ENCODE measurements around the gene YBX1. TPM values are rescaled to one million over a fixed set of nuclear protein-coding genes. Genes with fewer than 3 reads are reported as not detected.

The YBX1 gene
- total and polyA plus RNA-seq, 4 donors = 107 to 530 (median 204) TPM

DNA sequence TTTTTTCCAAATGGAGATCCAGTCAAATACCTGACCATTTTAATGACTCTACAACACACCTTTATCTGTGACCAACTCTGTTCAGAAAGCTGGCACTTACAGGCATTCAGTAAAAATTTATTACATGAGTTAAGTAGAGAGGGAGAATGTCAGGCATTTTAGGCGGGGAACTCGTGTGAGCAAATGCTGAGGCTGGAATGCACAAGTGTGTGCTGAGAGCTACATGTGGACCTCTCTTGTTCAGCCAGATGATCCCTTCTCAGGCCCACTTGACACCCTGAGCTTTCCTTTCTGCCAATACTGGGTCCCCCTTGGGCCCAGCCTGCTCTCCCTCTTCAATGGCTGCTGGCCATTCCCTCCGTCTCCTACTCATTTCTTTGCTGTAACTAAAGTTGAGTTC is 12.3 kb upstream of the YBX1 start:
- Histone ChIP-seq H3K27me3 (ENCODE audit: control insufficient read depth in 4 of 4, insufficient read depth in 4 of 4, low read length in 3 of 4) (no peaks in the 10 kb centered on the region), H3K36me3 (ENCODE audit: control insufficient read depth in 4 of 4, insufficient read depth in 3 of 4, low read depth in 1 of 4, low read length in 3 of 4) (peaks cover 2 to 36% (median 27%) of the 10 kb centered on the region in 4 donors), H3K9me3 (ENCODE audit: control insufficient read depth in 4 of 4, low read length in 3 of 4) (no peaks in the 10 kb centered on the region), H3K4me1 (ENCODE audit: control insufficient read depth in 4 of 4, insufficient read depth in 4 of 4, low read length in 3 of 4) (peaks cover 0 to 6% (median 3%) of the 10 kb centered on the region in 4 donors), H3K27ac (ENCODE audit: low read depth in 1 of 2, low read length in 2 of 2) (no peak overlapping the region), H3K9ac (ENCODE audit: low read depth in 1 of 2, low read length in 2 of 2) (no peak overlapping the region), H3K4me3 (ENCODE audit: low read depth in 1 of 3, low read length in 3 of 3) (no peak overlapping the region)
- 94% methylated on average over 3 of the region's 3 CpGs for WGBS
- no peak for DNase-seq (ENCODE audit: low spot score)
- TF ChIP-seq EGR1 (IDR thresholded peaks at IDR 0.05; ENCODE audit: low read depth in 2 of 2) (no peak), NR2F2 (IDR thresholded peaks at IDR 0.05) (no peak), HNF4A (conservative IDR thresholded peaks at IDR 0.05) (no peak), RXRA (IDR thresholded peaks at IDR 0.05) (no peak), TAF1 (conservative IDR thresholded peaks at IDR 0.05) (no peak), HNF4G (IDR thresholded peaks at IDR 0.05) (no peak), RAD21 (IDR thresholded peaks at IDR 0.05) (no peak), SP1 (IDR thresholded peaks at IDR 0.05) (no peak), FOXA1 (IDR thresholded peaks at IDR 0.05) (no peak), YY1 (IDR thresholded peaks at IDR 0.05) (no peak), JUND (IDR thresholded peaks at IDR 0.05) (no peak), FOXA2 (IDR thresholded peaks at IDR 0.05) (no peak)
- TF ChIP-seq, protein P1, sequence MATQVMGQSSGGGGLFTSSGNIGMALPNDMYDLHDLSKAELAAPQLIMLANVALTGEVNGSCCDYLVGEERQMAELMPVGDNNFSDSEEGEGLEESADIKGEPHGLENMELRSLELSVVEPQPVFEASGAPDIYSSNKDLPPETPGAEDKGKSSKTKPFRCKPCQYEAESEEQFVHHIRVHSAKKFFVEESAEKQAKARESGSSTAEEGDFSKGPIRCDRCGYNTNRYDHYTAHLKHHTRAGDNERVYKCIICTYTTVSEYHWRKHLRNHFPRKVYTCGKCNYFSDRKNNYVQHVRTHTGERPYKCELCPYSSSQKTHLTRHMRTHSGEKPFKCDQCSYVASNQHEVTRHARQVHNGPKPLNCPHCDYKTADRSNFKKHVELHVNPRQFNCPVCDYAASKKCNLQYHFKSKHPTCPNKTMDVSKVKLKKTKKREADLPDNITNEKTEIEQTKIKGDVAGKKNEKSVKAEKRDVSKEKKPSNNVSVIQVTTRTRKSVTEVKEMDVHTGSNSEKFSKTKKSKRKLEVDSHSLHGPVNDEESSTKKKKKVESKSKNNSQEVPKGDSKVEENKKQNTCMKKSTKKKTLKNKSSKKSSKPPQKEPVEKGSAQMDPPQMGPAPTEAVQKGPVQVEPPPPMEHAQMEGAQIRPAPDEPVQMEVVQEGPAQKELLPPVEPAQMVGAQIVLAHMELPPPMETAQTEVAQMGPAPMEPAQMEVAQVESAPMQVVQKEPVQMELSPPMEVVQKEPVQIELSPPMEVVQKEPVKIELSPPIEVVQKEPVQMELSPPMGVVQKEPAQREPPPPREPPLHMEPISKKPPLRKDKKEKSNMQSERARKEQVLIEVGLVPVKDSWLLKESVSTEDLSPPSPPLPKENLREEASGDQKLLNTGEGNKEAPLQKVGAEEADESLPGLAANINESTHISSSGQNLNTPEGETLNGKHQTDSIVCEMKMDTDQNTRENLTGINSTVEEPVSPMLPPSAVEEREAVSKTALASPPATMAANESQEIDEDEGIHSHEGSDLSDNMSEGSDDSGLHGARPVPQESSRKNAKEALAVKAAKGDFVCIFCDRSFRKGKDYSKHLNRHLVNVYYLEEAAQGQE (IDR thresholded peaks at IDR 0.05) = no peak
- TF ChIP-seq, protein P2, sequence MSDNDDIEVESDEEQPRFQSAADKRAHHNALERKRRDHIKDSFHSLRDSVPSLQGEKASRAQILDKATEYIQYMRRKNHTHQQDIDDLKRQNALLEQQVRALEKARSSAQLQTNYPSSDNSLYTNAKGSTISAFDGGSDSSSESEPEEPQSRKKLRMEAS (IDR thresholded peaks at IDR 0.05) = no peak
- TF ChIP-seq, protein P3, sequence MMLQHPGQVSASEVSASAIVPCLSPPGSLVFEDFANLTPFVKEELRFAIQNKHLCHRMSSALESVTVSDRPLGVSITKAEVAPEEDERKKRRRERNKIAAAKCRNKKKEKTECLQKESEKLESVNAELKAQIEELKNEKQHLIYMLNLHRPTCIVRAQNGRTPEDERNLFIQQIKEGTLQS (IDR thresholded peaks at IDR 0.05) = no peak

DNA sequence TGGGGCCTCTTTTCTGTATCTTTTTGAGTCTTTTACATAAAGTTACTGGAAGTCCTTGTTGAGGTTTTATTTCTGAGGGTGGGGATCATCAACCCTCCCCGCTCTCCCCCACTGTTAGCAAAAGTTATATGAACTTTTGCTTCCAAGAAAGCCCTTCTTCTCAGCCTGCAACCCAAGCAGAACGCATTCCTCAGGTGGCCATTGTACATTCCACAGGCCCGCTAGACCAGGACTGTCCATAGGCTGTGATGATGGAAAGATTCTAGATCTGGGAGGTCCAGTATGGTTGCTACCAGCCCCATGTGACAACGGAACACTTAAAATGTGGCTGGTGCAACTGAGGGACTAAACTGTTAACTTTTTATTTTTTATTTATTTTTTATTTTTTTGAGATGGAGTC is 11.8 kb upstream of the YBX1 start:
- Histone ChIP-seq H3K4me3 (ENCODE audit: low read depth in 1 of 3, low read length in 3 of 3) (no peak overlapping the region), H3K4me1 (ENCODE audit: control insufficient read depth in 4 of 4, insufficient read depth in 4 of 4, low read length in 3 of 4) (peaks cover 0 to 6% (median 3%) of the 10 kb centered on the region in 4 donors), H3K9ac (ENCODE audit: low read depth in 1 of 2, low read length in 2 of 2) (no peak overlapping the region), H3K27ac (ENCODE audit: low read depth in 1 of 2, low read length in 2 of 2) (no peak overlapping the region), H3K27me3 (ENCODE audit: control insufficient read depth in 4 of 4, insufficient read depth in 4 of 4, low read length in 3 of 4) (no peaks in the 10 kb centered on the region), H3K36me3 (ENCODE audit: control insufficient read depth in 4 of 4, insufficient read depth in 3 of 4, low read depth in 1 of 4, low read length in 3 of 4) (peaks cover 2 to 35% (median 28%) of the 10 kb centered on the region in 4 donors), H3K9me3 (ENCODE audit: control insufficient read depth in 4 of 4, low read length in 3 of 4) (no peaks in the 10 kb centered on the region)
- 99% methylated on average over 4 of the region's 4 CpGs for WGBS
- TF ChIP-seq FOXA2 (IDR thresholded peaks at IDR 0.05) (no peak), TAF1 (conservative IDR thresholded peaks at IDR 0.05) (no peak), GABPA (IDR thresholded peaks at IDR 0.05 in 1 of 2, conservative IDR thresholded peaks at IDR 0.05 in 1 of 2) (no peak), JUND (IDR thresholded peaks at IDR 0.05) (no peak), EGR1 (IDR thresholded peaks at IDR 0.05; ENCODE audit: low read depth in 2 of 2) (no peak), HNF4G (IDR thresholded peaks at IDR 0.05) (no peak)
- TF ChIP-seq, protein P3 (IDR thresholded peaks at IDR 0.05) = no peak
- TF ChIP-seq, protein P1 (IDR thresholded peaks at IDR 0.05) = no peak
- no peak for DNase-seq (ENCODE audit: low spot score)

Measured in liver (tissue), 9 donors.